ENCODE results near the gene EIF2AK3. TPM values are rescaled to one million over a fixed set of nuclear protein-coding genes. Genes with fewer than 3 reads are reported as not detected.

EIF2AK3 gene
- total RNA-seq = 10 to 100 TPM; 20.3 to 33.8 (median 25.6) TPM
- total RNA-seq (2013) = 24.4 TPM
- total RNA-seq = 41.7 to 114 (median 80.2) reads per million in 29 experiments

DNA sequence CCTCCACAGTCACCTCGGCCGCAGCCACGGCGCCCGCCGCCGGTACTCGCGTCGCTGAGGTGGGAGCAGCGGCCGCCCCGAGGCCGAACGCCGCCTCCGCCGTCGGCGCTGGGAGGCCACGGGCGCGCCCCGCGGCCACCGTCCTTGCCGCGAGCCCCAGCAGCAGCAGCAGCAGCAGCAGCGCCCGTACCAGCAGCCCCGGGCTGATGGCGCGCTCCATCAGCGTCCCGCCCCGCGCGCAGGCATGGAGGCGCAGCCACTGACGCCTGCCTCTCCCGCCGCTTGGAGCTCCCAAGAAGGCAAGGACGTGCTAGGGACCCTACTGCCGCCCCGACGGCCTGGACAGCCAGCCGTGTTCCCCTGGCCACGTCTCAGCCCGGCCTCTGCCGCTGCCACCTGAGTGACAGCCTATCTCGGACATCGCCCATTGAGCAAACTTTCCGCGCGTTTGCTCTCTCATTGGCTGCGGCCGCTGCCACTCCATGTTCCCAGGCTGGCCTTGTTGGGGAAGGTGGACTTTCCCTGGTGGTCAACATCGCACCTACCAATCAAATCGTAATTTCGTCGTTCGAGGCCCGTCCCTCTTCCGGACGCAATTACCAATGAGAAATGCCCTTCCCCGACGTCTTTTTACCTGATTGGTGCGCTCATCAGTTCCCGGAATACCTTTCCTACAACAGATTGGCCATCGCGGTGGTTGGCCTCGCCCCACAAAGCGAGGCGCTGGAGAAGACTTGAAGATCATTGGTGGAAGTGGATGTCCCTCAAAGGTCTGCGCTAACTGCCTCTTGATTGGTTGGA, at the start of gene EIF2AK3:
EIF2AK3 (minus strand) TSS at position 410 of the 801 bp plus-strand sequence; CDS start at position 220, 190 bp downstream.
- Mint-ChIP-seq H3K27me3 (no peaks in the 10 kb centered on the region), H3K4me3 (peak within 1 kb of the TSS in 2 of 3 donors; percentile 93), H3K4me1 (peaks cover 7 to 15% (median 13%) of the 10 kb centered on the region in 3 donors), H3K27ac (peak within 1 kb of the TSS; percentile 84 to 93), H3K9me3 (no peaks in the 10 kb centered on the region), H3K36me3 (no peaks in the 10 kb centered on the region)
- under 1% methylated on average over 58 of the region's 75 CpGs for WGBS (ENCODE audit: insufficient coverage)
- Histone ChIP-seq H3K36me3 (ENCODE audit: control insufficient read depth in 2 of 2, extremely low read depth in 1 of 2, insufficient read depth in 1 of 2, low read length in 1 of 2) (no peaks in the 10 kb centered on the region), H3K27me3 (replicated peaks in 1 of 2; ENCODE audit: control insufficient read depth in 2 of 2, extremely low read depth in 1 of 2, insufficient read depth in 2 of 2, low read length in 1 of 2) (no peaks in the 10 kb centered on the region), H3K4me1 (ENCODE audit: control insufficient read depth in 1 of 2, extremely low read depth in 1 of 2, insufficient read depth in 2 of 2, low read length in 2 of 2) (peaks cover 17 to 21% of the 10 kb centered on the region in 2 experiments), H3K9me3 (no peaks in the 10 kb centered on the region), H3K27ac (ENCODE audit: low read length) (peak within 1 kb of the TSS; percentile 93), H3K4me3 (ENCODE audit: control insufficient read depth in 1 of 2, extremely low read depth in 1 of 2, low read length in 1 of 2) (peak within 1 kb of the TSS; percentile 72 to 98)
- ChIA-PET POLR2A (interaction anchor here in 1 of 2 donors (0.6 to 1.0 kb wide), 4 partner anchors 7 to 66 kb away, joined by 3 to 5 read pairs (median 4); no protein-coding TSS in a partner anchor), CTCF (interaction anchor here in 1 of 2 donors (1.1 to 1.3 kb wide), 3 partner anchors 45 to 68 kb away, joined by 3 to 6 read pairs (median 5); no protein-coding TSS in a partner anchor)
- DNase-seq = peak; percentile 88 to 99 (median 95)
- peak; percentile 86 to 90 (median 87) for ATAC-seq (replicated peaks in 1 of 4)

DNA sequence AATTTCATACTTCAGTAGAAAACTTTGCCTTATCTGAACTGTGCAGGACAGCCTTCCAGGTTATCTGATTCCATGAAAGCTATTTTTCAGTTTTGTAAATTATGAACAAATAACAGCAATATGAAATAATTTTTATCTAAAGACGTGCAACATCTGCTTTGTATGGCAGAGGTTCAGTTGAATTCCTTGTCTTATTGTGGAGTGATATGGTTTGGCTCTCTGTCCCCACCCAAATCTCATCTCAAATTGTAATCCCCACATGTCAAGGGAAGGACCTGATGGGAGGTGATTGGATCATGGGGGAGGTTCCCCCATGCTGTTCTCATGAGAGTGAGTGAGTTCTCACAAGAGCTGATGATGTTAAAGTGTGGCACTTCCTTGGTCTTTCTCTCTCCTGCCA, 46.1 kb upstream of the EIF2AK3 start:
- Histone ChIP-seq H3K4me3 (ENCODE audit: control insufficient read depth in 1 of 2, extremely low read depth in 1 of 2, low read length in 1 of 2) (no peak overlapping the region), H3K27me3 (replicated peaks in 1 of 2; ENCODE audit: control insufficient read depth in 2 of 2, extremely low read depth in 1 of 2, insufficient read depth in 2 of 2, low read length in 1 of 2) (no peaks in the 10 kb centered on the region), H3K36me3 (ENCODE audit: control insufficient read depth in 2 of 2, extremely low read depth in 1 of 2, insufficient read depth in 1 of 2, low read length in 1 of 2) (no peaks in the 10 kb centered on the region), H3K4me1 (ENCODE audit: control insufficient read depth in 1 of 2, extremely low read depth in 1 of 2, insufficient read depth in 2 of 2, low read length in 2 of 2) (no peaks in the 10 kb centered on the region), H3K9me3 (no peaks in the 10 kb centered on the region), H3K27ac (ENCODE audit: low read length) (no peak overlapping the region)
- ATAC-seq (replicated peaks in 1 of 4) = no peak
- no peak for DNase-seq
- Mint-ChIP-seq H3K4me1 (peaks cover 0 to 5% (median 3%) of the 10 kb centered on the region in 3 donors), H3K27ac (no peak overlapping the region), H3K9me3 (no peaks in the 10 kb centered on the region), H3K27me3 (no peaks in the 10 kb centered on the region), H3K36me3 (no peaks in the 10 kb centered on the region), H3K4me3 (no peak overlapping the region)
- WGBS (ENCODE audit: insufficient coverage) = no CpG with 5 or more reads among the region's 1 CpG
- POLR2A ChIA-PET = no interaction called here
- CTCF ChIA-PET = interaction anchor here in 1 of 2 donors (1.0 to 1.2 kb wide), 2 partner anchors 77 to 80 kb away, joined by 3 read pairs; no protein-coding TSS in a partner anchor

DNA sequence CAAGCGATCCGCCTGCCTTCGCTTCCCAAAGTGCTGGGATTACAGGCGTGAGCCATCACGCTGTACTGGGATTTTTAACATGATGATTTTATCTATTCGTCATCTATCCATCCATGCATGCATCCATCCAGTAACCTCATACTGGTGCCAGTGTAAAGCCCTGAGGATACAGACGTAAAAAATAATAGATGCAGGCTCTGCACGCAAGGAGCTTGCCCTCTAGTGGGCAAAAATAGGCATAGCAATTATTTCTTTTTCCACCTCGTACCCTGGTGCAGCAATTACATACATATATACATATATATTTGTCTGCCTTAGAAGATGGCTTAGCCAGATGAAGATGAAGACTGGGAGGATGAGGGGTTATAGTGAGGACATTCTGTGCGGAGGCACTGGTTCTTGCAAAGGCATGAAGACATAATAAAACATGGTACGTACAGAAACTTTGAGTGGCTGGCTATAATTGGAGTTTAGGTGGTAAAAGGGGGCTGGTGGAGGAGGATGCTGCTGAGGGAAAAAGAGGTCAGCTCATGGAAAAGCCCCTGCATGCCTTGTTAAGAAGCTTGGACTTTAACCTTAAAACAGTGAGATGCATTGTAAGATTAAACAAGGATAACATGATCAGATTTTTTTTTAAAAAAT, 44.6 kb upstream of the EIF2AK3 start:
- Histone ChIP-seq H3K27me3 (replicated peaks in 1 of 2; ENCODE audit: control insufficient read depth in 2 of 2, extremely low read depth in 1 of 2, insufficient read depth in 2 of 2, low read length in 1 of 2) (no peaks in the 10 kb centered on the region), H3K36me3 (ENCODE audit: control insufficient read depth in 2 of 2, extremely low read depth in 1 of 2, insufficient read depth in 1 of 2, low read length in 1 of 2) (no peaks in the 10 kb centered on the region), H3K4me3 (ENCODE audit: control insufficient read depth in 1 of 2, extremely low read depth in 1 of 2, low read length in 1 of 2) (no peak overlapping the region), H3K4me1 (ENCODE audit: control insufficient read depth in 1 of 2, extremely low read depth in 1 of 2, insufficient read depth in 2 of 2, low read length in 2 of 2) (no peaks in the 10 kb centered on the region), H3K9me3 (no peaks in the 10 kb centered on the region), H3K27ac (ENCODE audit: low read length) (no peak overlapping the region)
- Mint-ChIP-seq H3K27me3 (no peaks in the 10 kb centered on the region), H3K36me3 (no peaks in the 10 kb centered on the region), H3K27ac (no peak overlapping the region), H3K9me3 (no peaks in the 10 kb centered on the region), H3K4me3 (no peak overlapping the region), H3K4me1 (peaks cover 0 to 5% (median 3%) of the 10 kb centered on the region in 3 donors)
- CTCF ChIA-PET = interaction anchor here (0.6 to 2.4 kb wide), 12 partner anchors 9 to 612 kb away, joined by 3 to 10 read pairs (median 5); no protein-coding TSS in a partner anchor
- ATAC-seq (replicated peaks in 1 of 4) (peak; percentile 48 to 59 (median 54)), DNase-seq (peak in 5 of 35 experiments; percentile 2 to 66 (median 9))
- 57% methylated on average over 9 of the region's 11 CpGs for WGBS (ENCODE audit: insufficient coverage)
- POLR2A ChIA-PET = interaction anchor here in 1 of 2 donors (0.7 kb wide), 1 partner anchor 14 kb away, joined by 3 read pairs; no protein-coding TSS in a partner anchor

DNA sequence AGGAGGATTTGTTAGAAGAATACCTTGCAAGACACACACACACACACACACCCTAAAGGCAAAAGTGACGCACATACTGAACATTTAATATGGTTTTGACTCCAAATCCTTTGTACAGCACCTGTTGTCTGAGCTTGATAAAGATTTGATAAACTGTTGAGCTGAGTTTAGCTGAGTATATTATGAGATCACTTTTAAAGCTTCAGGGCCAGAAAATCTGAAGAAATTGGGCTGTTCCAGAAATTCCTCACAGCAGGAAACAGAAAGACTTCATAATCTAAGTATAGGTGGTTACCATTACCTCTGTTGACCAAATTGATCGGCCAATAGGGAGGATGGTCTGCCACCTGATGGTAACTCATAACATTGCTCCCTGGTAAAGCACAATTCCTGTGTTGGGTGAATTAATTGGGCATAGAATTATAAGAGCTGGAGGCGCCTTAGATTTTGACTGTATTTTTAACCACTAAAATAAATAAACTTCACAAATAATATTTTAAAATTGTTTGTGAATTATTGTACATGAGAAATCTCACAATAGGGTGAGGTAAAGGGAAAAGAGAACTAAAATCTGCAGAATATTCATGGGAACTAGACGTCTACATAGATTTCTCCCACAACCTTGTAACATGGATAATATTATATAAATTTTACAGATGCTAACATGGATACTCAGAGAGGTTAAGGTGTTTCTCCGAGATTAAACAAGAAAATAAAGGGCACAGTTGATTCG, 42.4 kb upstream of the EIF2AK3 start:
- H3K4me1 Mint-ChIP-seq = peaks cover 0 to 5% (median 3%) of the 10 kb centered on the region in 3 donors
- Histone ChIP-seq H3K9me3 (no peaks in the 10 kb centered on the region), H3K27me3 (replicated peaks in 1 of 2; ENCODE audit: control insufficient read depth in 2 of 2, extremely low read depth in 1 of 2, insufficient read depth in 2 of 2, low read length in 1 of 2) (no peaks in the 10 kb centered on the region), H3K27ac (ENCODE audit: low read length) (no peak overlapping the region), H3K4me3 (ENCODE audit: control insufficient read depth in 1 of 2, extremely low read depth in 1 of 2, low read length in 1 of 2) (no peak overlapping the region), H3K4me1 (ENCODE audit: control insufficient read depth in 1 of 2, extremely low read depth in 1 of 2, insufficient read depth in 2 of 2, low read length in 2 of 2) (no peaks in the 10 kb centered on the region), H3K36me3 (ENCODE audit: control insufficient read depth in 2 of 2, extremely low read depth in 1 of 2, insufficient read depth in 1 of 2, low read length in 1 of 2) (no peaks in the 10 kb centered on the region)
- no peaks in the 10 kb centered on the region for H3K9me3 Mint-ChIP-seq
- POLR2A ChIA-PET = interaction anchor here (0.6 to 0.7 kb wide), 3 partner anchors 11 to 105 kb away, joined by 3 to 7 read pairs (median 4); no protein-coding TSS in a partner anchor
- H3K4me3 Mint-ChIP-seq = no peak overlapping the region
- WGBS (ENCODE audit: insufficient coverage) = no CpG with 5 or more reads among the region's 6 CpGs
- ATAC-seq (replicated peaks in 1 of 4) (peak in 2 of 4 experiments; percentile 33 to 49), DNase-seq (peak in 4 of 35 experiments; percentile 6 to 55 (median 8))
- no peaks in the 10 kb centered on the region for H3K27me3 Mint-ChIP-seq
- CTCF ChIA-PET = interaction anchor here (0.6 to 1.3 kb wide), 7 partner anchors 12 to 80 kb away, joined by 3 to 5 read pairs (median 3); no protein-coding TSS in a partner anchor
- no peak overlapping the region for H3K27ac Mint-ChIP-seq
- H3K36me3 Mint-ChIP-seq = no peaks in the 10 kb centered on the region

DNA sequence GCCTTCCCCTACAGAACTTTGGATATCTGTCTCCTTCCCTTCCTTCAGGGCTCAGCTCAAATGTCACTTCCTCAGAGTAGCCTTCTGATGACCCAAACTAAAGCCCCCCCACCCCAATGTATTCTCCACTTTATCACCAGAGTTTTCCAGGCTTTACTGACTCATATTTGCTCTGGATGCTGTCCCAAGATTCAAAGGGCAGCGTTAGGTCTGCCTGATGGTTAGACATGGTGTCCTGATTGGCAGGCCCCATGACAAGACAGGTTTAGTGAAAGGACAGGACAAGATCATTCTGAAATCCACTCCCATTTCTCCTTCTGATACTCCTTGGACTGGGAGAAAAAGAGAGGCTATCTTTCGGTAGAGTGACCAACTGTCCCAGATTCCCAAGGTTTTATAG, 41.6 kb upstream of the EIF2AK3 start:
- Mint-ChIP-seq H3K27me3 (no peaks in the 10 kb centered on the region), H3K9me3 (no peaks in the 10 kb centered on the region), H3K27ac (no peak overlapping the region), H3K4me3 (no peak overlapping the region), H3K36me3 (no peaks in the 10 kb centered on the region), H3K4me1 (peaks cover 0 to 5% (median 3%) of the 10 kb centered on the region in 3 donors)
- DNase-seq (no peak), ATAC-seq (replicated peaks in 1 of 4) (no peak)
- ChIA-PET CTCF (interaction anchor here (0.6 to 1.2 kb wide), 6 partner anchors 28 to 80 kb away, joined by 3 to 5 read pairs (median 3); no protein-coding TSS in a partner anchor), POLR2A (interaction anchor here in 1 of 2 donors (0.6 kb wide), 1 partner anchor 69 kb away, joined by 3 read pairs; no protein-coding TSS in a partner anchor)
- H3K4me3 ChIP-seq (ENCODE audit: control insufficient read depth in 1 of 2, extremely low read depth in 1 of 2, low read length in 1 of 2) = no peak overlapping the region
- no peaks in the 10 kb centered on the region for H3K36me3 ChIP-seq (ENCODE audit: control insufficient read depth in 2 of 2, extremely low read depth in 1 of 2, insufficient read depth in 1 of 2, low read length in 1 of 2)
- H3K27ac ChIP-seq (ENCODE audit: low read length) = no peak overlapping the region
- no peaks in the 10 kb centered on the region for H3K9me3 ChIP-seq
- H3K4me1 ChIP-seq (ENCODE audit: control insufficient read depth in 1 of 2, extremely low read depth in 1 of 2, insufficient read depth in 2 of 2, low read length in 2 of 2) = no peaks in the 10 kb centered on the region
- WGBS (ENCODE audit: insufficient coverage) = 100% methylated on average over 1 of the region's 2 CpGs
- H3K27me3 ChIP-seq (replicated peaks in 1 of 2; ENCODE audit: control insufficient read depth in 2 of 2, extremely low read depth in 1 of 2, insufficient read depth in 2 of 2, low read length in 1 of 2) = no peaks in the 10 kb centered on the region

All from T-cell (primary cell).